Kidney epithelial cell (primary cell): ENCODE results near the gene ZNF385C. TPM values are rescaled to one million over a fixed set of nuclear protein-coding genes. Genes with fewer than 3 reads are reported as not detected.

Experiments used
- DNase-seq: peaks from one replicate; pipeline ENCODE4 v3.0.0-alpha.2; 2010; ENCODE audit warnings: low read depth
- H3K27me3 ChIP-seq: 2 replicates; pipeline ENCODE4 v1.6.0; 2011; ENCODE audit warnings: low read length; ENCODE audit not compliant: control insufficient read depth, insufficient read depth
- H3K36me3 ChIP-seq: 2 replicates; pipeline ENCODE4 v1.5.1; 2011; ENCODE audit warnings: low read length; ENCODE audit not compliant: control insufficient read depth, insufficient read depth
- H3K4me3 ChIP-seq: 2 replicates; pipeline ENCODE4 v1.5.1; 2011; ENCODE audit warnings: low read depth, mild to moderate bottlenecking, control low read depth, low read length
- total RNA-seq: library from RNA; depleted of rRNA; stranded (reverse); fragments of >200 nt; gene quantifications from 2 replicates; pipeline ENCODE4 v1.2.3, GENCODE V29; 2015
- TF ChIP-seq, protein P1 (sequence below): IDR thresholded peaks from 2 replicates; pipeline ENCODE4 v1.5.1; 2011; ENCODE audit warnings: mild to moderate bottlenecking, moderate library complexity, low read length, control low read depth, inconsistent platforms; ENCODE audit not compliant: insufficient read depth, poor library complexity, severe bottlenecking

ZNF385C gene
- total RNA-seq, 1 donor from 2014 or later = 0.04 TPM

DNA sequence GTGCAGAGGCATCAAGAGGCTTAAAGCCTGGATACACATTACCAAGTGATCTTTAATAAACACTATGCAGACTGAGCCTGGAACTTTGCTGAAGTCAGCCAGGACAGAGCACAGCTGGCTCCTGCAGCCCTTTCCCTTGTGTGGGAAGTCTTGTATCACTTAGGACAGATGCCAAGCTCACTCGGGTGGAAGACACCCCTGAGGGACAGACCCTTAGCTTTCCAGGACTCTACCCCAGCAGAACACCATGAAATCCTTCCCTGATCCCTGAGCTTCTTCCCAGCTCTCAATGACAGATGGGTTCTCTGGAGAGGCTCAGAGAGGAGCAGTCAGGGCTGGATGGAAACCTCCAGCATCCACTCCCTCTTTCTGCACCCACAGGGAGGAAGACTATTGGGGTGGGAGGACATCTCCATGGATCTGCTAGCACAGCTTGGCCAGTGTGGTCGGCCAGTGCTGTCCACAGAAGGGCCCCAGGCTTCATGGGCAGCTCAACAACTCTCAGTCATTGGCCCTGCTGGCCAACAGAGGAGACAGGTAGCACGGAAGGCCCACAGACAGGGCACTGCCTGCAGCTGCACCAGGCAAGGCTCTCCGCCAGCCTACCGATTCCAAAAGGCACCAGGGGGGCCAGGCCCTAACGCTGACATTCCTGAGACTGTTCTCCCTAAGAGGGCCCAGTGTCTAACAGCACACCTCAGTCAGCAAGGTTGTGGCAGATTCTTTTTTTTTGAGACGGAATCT, 40.6 kb upstream of the ZNF385C start:
- TF ChIP-seq, protein P1, sequence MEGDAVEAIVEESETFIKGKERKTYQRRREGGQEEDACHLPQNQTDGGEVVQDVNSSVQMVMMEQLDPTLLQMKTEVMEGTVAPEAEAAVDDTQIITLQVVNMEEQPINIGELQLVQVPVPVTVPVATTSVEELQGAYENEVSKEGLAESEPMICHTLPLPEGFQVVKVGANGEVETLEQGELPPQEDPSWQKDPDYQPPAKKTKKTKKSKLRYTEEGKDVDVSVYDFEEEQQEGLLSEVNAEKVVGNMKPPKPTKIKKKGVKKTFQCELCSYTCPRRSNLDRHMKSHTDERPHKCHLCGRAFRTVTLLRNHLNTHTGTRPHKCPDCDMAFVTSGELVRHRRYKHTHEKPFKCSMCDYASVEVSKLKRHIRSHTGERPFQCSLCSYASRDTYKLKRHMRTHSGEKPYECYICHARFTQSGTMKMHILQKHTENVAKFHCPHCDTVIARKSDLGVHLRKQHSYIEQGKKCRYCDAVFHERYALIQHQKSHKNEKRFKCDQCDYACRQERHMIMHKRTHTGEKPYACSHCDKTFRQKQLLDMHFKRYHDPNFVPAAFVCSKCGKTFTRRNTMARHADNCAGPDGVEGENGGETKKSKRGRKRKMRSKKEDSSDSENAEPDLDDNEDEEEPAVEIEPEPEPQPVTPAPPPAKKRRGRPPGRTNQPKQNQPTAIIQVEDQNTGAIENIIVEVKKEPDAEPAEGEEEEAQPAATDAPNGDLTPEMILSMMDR = no peak
- DNase-seq = no peak
- no peaks in the 10 kb centered on the region for H3K27me3 ChIP-seq
- H3K36me3 ChIP-seq = no peaks in the 10 kb centered on the region
- no peak overlapping the region for H3K4me3 ChIP-seq

DNA sequence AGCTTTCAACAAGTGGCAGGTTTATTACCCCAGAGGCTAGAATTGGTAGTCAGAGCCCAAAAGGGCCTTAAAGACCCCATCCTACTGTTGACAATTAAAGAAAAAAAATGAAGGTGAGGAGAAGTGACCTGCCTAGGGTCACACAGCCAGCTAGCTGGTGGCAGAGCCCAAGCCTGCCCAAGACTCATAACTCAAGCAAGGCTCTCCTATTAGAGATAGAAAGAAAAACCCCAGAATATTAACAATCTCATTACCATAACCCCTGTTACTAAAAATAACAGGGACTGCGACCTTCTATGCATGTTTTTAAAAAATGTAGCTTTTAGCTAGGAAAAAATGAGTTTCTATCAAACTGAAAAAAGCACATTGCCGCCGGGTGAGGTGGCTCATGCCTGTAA, 38.4 kb upstream of the ZNF385C start:
- DNase-seq = no peak
- Histone ChIP-seq H3K36me3 (no peaks in the 10 kb centered on the region), H3K27me3 (no peaks in the 10 kb centered on the region), H3K4me3 (no peak overlapping the region)
- TF ChIP-seq, protein P1 = no peak

DNA sequence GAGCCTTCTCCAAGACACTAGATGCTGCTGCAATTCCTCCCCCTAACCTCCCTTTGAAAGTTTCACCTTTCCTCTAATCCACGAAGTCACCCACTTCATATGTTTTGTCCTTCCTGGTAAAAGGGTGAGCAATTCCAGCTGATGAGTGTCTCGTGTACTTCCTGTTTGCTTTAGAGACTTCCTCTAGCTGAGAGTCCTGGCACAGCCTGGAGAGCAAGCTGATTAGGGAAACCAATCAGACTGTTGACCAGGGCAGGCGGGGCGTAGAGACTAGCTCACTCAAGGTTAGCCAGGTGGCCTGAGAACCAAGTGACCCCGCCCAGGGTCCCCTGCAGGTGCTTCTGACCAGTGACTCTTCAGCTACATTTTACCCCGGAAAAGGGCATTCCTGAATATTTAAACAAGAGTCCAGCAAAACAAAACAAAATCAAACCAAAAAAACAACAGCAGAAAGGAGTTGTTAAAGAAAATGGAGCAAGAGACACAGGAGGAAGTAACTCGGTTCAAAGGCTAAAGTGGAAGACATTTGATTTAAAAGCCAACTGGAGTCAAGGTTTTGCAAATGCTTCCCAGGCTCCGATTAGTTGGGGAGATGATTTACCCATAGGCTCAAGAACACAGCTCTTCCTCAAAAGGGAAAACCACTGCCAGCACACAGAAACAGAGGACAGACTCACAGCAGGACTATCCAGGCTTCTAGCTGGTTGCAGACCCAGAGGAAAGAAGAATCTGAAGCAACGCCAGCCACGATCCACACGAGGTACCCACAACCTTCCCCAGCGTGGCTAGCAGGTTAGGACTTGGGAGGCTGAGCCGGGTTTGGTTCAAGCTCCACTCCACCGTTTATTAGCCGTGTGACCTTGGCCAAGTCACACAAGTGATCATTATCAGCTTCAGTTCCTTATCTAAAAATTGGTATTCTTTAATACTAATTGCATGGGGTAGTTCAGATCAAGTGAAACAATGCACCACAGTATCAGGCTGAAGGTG, 37.7 kb upstream of the ZNF385C start:
- DNase-seq = no peak
- H3K27me3 ChIP-seq = no peaks in the 10 kb centered on the region
- TF ChIP-seq, protein P1 = no peak
- H3K4me3 ChIP-seq = no peak overlapping the region
- H3K36me3 ChIP-seq = no peaks in the 10 kb centered on the region

DNA sequence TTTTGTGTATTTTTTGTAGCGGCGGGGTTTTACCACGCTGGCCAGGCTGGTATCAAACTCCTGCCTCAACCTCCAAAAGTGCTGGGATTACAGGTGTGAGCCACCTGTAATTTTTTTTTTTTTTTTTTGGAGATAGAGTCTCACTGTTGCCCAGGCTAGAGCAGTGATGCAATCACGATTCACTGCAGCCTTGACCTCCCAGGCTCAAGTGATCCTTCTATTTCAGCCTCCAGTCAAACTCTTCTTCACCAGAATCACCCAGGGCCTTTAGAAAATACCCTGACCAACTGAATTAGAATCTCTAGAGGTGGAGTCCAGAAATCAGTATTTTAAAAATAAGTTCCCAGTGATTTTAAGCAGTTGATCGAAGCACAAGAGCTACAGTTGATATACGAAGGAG, 36.9 kb upstream of the ZNF385C start:
- Histone ChIP-seq H3K4me3 (no peak overlapping the region), H3K27me3 (no peaks in the 10 kb centered on the region), H3K36me3 (no peaks in the 10 kb centered on the region)
- DNase-seq = no peak
- TF ChIP-seq, protein P1 = no peak

DNA sequence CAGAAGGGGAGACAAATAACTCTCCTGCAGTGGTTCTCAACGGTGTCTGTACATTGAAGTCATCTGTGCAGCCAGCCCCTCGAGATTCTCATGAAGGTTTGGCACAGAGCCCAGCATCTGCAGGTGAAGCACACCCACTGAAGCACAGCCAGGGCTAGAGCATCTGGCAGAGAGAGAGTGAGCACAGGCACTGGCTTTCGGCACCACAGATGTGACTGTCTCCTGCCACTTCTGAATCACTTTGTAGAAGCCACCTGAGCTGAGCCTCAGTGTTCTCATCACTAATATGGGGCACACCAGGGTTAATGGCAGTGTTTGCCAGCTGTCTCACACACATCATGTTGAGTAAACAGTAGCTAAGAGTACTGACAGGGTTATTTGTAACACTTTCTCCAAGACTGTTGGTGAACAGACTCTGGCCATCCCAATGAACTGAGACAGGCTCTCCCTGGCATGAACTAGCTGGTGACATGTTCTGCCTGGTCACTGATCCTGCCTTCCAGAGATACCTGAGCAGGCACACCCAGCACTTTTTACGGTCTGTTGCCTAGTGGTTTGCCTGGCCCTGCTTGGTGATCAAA, 35.3 kb upstream of the ZNF385C start:
- TF ChIP-seq, protein P1 = no peak
- DNase-seq = no peak
- no peaks in the 10 kb centered on the region for H3K36me3 ChIP-seq

More for the DNA sequence above, 35.3 kb upstream of the ZNF385C start:
- Histone ChIP-seq H3K27me3 (no peaks in the 10 kb centered on the region), H3K4me3 (no peak overlapping the region)
